Measurements from ENCODE around the gene TBC1D32.
"Not testable (repeated sequence)": the region's sequence is repeated elsewhere in the genome, so short reads cannot be mapped to it uniquely, and the experiment has no call there.

TBC1D32 gene

DNA sequence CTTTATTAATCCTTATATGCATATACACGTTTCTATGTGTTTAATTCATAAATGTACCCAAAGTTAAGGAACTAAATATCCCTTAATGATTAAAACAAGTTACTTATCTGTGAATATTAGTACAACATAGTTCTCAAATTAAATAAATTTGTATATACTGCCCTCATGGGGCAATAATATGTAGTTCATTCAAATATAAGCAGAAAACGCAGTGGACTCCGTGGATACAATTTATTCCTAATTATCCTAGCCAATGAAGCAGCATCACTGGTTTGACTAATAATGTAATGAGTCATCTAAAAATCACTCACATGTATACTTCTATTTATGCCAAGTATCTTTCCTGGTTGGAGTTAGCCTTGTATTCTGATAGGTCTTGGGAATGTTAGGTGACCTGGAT lies 111.6 kb downstream of the TBC1D32 start:
- DNase-seq, result no peak

DNA sequence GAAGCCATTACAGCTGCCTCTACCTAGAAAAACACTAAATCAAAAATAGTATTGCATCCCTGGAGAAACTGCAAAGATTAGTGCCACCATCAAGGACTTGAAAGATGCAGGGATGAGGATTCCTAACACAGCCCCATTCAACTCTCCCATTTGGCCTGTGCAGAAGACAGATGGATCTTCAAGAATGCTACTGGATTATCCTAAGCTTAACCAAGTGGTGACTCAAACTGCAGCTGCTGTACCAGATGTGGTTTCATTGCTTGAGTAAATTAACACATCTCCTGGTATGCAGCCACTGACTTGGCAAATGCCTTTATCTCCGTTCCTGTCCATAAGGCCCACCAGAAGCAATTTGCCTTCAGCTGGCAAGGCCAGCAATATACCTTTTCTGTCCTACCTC lies 117.4 kb downstream of the TBC1D32 start:
- no peak for DNase-seq

DNA sequence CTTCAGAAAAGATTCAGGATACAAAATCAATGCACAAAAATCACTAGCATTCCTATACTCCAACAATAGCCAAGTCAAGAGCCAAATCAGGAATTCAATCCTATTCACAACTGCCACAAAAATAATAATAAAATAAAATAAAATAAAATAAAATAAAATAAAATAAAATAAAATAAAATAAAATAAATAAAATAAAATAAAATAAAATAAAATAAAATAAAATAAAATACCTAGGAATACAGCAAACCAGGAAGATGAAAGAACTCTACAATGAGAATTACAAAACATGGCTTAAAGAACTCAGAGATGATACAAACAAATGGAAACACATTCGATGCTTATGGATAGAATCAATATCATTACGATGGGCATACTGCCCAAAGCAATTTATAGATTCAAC lies 120.9 kb downstream of the TBC1D32 start:
- DNase-seq, result not testable (repeated sequence)

DNA sequence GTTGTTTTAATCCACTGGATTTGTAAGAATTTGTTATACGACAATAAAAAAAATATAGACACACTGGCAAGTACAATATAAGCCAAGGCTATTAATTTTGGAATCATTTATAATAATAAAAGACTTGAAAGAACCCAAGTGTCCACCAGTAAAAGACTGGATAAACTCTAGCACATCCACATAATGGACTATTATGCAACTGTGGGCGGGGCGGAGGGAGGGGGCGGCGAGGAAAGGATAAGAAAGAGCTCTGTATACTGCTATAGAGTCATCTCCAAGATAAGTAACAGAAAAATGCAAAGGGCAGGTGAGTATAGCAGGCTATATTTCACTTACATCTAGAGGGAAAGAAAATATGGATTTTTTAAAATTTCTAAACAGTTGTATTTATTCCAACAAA lies 123.3 kb downstream of the TBC1D32 start:
- DNase-seq, result no peak

DNA sequence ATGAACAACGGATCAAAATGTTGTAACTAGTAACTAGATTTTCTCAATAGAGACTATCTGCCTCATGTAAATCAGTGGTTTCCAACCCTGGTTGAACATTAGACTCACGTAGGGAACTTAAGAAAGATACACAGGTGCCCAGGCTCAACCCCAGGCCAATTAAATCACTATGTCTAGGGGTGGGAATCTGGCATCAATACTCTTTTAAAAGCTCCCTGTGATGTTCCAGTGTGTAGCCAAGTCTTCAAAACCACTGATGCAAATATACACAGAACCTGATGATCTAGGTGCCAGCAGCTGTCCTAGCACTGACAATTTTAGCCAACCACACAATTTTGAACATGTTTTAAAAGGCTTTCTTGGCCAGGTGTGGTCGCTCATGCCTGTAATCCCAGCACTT lies 128.7 kb downstream of the TBC1D32 start:
- DNase-seq, result no peak

DNA sequence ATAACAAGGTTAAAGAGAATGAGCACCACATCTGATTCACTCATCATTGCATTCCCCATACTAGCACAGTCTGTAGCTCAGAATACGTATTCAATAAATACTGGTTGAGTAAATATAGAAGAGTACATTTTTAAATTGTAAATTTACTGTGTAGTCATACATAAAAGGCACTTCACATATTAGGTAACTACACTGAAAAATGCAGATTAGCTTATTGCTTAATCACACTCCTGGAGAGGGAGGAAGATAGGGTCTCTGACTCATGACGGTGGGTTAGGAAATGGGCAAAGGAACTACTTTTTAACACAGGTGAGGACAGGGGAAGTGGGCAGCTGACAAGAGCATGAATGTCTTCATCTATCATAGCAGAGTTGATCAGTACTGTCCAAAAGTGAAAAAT lies 133.2 kb downstream of the TBC1D32 start:
- DNase-seq, result no peak

DNA sequence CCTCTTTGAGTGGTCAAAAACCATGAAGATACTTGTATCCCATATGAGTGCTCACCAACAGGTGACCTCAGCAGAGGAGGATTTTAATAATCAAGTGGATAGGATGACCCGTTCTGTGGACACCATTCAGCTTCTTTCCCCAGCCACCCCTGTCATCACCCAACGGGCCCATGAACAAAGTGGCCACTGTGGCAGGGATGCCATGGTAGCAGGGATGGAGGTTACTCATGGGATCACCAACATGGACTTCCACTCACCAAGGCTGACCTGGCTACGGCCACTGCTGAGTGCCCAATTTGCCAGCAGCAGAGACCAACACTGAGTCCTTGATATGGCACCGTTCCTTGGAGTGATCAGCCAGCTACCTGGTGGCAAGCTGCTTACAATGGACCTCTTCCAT lies 138.2 kb downstream of the TBC1D32 start:
- not testable (repeated sequence) for DNase-seq

DNA sequence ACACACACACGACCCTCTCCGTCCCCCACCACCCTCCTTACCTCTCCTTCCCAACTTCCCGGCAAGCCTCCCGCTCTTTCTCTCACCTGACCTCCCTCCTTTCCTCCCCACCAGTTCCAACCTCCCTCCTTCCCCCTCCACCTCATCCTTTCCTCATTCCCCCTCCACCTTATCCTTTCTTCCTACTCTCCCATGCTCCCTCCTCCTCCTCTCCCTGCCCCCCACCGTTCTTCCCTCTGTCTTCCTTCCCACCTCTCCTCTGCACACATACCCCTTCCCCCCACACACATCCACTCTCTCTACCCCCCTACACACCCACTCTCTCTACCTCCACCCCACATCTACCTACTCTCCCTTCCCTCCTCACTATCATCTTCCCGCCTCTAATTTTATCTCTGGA lies 144.2 kb downstream of the TBC1D32 start:
- no peak for DNase-seq

DNA sequence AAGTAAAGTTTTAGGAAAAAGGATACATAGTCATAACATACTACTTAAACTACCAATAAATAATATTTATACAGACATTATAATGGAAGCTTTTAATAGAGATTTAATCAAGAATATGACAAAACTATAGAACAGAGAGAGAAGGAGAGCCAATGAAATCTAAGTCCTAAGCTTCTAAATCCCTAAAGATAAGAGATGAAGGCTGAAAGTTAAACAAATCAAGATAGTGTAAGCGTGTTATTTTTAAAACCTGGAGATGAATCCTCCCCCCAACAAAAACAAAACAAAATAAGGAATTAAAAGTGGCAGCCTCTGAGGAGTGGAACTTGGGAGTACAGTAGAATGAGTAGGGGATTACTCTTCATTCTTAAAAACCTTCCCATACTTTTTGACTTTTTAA lies 145.9 kb downstream of the TBC1D32 start:
- no peak for DNase-seq

DNA sequence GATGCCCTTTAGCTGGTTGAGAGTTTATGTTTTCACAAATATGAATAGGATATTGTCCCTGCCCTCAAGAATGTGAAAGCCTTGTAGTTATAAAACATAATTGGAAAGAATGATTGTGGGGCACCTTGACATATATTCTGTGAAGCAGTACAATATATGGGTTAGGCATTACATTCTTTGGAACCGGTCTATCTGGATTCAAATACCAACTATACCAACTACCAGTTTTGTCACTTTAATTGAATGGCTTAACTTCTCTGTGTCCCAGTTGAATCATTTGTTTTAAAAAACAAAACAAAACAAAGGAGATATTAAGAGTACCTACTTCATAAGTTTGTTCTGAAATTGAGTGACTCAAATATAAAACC lies 146.5 kb downstream of the TBC1D32 start:
- no peak for DNase-seq

DNA sequence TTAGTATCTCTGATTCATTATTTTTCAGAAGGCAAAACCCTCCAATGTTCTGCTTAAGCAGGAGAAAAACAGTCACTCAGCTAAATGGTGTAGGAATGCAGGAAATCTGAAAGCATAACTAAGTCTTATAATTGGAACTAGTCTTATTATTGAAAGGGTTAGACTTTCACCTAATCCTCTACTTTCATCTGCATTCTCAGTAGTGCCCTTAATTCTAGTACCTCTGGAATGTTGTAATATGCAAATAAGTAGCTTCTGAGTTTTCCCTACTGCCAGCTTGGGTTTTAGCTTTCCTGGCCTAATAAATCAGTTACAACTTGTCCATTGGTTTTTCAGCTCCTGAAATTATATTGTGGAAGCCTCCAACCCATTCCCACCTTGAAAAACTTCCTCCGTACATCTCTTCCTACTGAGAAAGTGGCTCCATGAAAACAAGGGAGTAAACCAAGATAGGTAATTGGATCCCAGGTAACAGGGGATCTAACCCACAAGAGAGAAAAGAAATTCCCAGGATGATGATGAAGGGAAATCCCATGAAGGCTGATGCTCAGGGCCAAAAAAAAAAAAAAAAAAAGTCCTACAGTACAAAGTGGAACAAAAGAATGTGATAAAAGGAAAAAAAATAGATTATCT lies 147.0 kb downstream of the TBC1D32 start:
- no peak for DNase-seq

DNA sequence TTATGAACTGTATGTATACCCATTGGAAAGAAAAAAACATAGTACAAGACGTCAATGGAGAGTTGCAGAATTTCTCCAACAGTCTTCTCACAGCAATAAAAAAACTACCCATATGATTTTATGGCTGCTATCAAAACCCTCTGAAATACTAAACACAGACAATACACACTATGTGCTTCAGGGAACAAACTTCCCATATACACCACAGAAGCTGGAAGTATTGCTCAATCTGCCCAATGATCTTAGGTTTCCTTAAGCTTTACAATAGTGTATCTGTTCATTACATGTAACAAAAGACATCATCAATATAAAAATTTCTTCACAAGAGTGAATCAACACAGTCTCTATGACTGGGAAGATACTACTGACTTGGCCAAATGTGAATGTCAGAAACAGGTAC lies 150.5 kb downstream of the TBC1D32 start:
- DNase-seq, result no peak

DNA sequence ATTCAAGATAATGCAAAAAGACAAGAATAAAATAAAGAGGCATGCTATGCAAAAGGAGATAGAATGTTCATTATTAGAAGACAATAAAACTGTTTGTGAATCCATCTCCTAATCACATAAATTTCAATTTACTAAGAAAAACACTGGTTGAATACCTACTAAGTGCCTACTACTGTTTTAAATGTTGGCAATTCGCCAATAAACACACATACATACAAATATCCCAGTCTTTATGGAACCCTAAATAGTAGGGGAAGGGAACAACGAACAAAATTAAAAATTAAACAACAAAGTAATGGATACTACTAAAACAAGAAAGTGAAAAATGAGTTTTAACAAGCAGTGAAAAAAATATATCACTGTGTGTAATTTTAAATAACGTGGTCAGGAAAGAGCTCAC lies 158.5 kb downstream of the TBC1D32 start:
- no peak for DNase-seq

DNA sequence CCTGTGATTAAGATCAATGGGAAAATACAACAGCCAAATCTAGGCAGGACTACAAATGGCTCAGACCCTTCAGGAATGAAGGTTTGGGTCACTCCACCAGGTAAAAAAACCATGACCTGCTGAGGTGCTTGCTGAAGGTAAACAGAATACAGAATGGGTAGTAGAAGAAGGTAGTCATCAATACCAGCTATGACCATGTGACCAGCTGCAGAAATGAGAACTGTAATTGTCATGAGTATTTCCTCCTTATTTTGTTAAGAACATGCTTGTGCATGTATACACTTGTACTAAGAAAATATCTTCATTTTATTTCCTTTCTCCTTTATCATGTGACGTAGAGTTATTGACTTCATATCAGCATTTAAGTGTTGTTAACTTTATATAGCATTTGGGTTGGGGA lies 161.8 kb downstream of the TBC1D32 start:
- DNase-seq, result not testable (repeated sequence)

DNA sequence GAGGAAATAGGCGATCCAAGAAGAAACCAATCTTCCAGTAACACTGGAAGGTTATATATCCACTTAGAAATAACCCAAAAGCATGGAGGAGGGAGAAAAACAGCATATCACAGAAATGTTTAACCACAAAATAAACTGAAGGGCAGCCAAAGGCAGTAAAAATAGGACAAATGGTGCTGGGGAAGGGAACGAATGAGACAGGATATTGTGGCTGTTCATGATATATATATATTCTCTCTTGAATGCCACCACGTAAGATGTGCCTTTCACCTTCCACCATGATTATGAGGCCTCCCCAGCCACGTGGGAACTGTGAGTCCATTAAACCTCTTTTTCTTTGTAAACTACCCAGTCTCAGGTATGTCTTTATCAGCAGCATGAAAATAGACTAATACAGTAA lies 162.4 kb downstream of the TBC1D32 start:
- no peak for DNase-seq

DNA sequence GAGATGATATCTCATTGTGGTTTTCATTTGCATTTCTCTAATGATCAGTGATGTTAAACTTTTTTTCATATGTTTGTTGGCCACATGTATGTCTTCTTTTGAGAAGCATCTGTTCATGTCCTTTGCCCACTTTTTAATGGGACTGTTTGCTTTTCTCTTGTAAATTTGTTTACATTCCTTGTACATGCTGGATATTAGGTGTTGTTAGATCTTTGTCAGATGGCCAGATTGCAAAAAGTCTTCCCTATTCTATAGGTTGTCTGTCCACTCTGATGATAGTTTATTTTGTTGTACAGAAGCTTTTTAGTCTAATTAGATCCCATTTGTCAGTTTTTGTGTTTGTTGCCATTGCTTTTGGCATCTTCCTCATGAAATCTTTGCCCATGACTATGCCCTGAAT lies 172.4 kb downstream of the TBC1D32 start:
- no peak for DNase-seq

DNA sequence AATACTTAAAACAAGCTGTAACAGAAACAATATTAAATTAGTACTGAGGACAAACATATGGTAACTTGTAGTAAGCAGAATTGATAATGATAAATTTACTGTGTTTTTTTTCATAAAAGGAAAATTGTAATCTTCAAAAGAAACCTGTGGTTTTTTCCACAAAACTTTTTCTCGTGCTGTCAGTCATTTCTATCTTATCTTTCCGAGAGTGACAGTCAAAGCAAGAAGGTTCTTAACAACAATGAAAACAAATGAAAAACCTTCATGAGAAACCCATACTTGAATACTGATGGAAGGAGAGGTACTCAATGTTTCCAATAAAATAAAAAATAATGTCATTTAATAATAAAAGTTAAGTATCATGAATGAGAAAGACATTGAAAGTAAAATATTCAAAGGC lies 174.0 kb downstream of the TBC1D32 start:
- DNase-seq, result no peak

DNA sequence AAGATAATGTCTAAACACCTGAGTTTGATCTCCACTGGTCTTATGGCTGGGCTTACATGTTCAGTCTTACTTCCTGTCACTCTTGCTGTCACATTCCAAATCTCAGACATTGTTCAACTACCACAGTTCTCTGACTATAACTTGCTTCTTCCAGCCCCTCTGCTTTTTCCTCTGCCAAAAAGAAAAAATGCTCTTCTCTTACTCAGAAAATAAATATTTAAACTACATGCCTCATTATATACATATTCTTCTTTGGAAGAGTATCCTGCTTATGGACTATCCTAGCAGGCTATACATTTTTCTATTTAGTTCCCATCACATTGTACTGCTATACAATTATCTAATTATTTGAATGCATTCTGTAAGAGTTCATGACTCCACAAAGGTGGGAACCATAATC lies 175.4 kb downstream of the TBC1D32 start:
- DNase-seq, result no peak

DNA sequence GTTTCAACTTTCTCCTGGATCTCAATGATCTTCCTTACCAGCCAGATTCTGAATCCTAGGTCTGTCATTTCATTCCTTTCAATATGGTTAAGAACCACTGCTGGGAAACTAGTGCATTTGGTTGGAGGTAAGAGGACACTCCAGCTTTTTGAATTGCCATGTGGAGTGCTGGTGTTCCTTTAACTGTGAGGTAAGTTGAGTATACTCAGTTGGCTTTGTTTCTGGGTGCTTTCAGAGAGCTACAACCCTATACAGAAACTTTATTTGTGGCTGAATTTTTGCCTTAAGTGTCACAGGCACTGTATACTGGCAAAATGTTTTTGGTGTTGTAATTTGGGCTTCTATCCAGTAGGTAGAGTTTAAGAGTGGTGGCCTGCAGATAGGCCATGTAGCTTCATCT lies 175.8 kb downstream of the TBC1D32 start:
- no peak for DNase-seq

DNA sequence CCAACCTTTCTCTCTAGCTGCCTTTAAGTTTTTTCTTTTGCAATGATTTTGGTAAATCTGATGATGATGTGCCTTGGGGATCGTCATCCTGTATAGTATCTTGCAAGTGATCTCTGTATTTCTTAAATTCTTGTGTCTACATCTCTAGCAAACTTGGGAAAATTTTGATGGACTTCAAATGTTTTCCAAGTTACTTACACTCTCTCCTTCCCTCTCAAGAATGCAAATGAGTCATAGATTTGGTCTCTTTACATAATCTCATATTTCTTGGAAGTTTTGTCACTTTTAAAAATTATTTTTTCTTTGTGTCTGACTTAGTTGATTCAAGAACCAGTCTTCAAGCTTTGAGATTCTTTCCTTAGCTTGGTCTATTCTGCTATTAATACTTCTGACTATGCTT lies 176.4 kb downstream of the TBC1D32 start:
- no peak for DNase-seq

DNA sequence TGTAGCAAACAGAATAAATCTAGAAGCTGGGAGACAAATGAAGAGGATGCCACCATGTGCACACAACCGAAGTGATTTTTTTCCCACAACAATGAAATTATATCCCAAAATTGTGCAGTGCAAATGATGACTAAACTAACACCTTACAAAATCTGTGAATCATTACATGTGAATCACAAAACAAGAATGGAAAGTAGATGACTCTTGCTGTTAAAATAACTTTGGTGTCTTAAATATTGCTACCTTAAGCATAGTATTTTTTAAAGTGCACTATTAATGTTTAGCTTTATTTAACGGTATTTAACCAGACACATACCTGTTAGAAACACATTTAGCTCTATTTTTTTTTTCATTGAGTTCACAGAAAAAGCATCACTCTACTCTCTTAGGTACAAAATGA lies 190.8 kb downstream of the TBC1D32 start:
- no peak for DNase-seq

DNA sequence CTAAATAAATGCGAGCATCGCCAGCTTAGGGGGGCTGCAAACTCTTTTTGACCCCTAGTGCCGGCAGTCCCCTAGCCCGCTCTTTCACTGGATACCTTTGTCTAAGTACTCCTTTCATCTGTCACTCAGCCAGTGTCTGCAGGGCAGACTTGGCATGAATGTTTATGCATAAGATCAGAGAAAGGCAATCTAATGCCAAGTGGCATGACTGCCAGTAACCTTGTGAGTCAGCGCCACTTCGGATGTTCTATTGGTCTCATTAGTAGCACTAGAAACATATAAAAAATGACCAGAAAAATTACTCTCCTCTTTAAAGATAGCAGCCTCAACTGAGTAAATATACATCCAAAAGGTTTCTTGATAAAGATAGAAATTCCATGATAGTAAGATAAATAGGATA lies 192.2 kb downstream of the TBC1D32 start:
- no peak for DNase-seq

DNA sequence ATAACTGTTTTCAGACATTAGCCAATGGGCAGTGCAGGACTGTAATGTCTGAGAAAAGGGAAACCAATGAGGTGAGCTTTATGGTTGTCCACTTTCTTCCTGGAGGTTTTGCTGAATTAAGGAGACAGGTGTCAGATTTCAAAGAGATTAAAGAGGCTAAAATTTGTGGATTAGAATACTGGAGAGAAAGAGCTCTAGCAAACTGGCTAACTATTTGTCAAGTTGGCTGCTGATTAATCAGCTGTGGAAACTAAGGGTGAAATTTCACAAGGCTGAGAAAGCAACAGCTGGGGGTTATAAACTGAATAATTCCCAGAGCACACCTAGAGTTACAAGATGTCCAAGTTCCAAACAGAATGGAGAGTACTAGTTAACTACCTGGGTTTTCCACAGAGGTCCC lies 198.9 kb downstream of the TBC1D32 start:
- no peak for DNase-seq

DNA sequence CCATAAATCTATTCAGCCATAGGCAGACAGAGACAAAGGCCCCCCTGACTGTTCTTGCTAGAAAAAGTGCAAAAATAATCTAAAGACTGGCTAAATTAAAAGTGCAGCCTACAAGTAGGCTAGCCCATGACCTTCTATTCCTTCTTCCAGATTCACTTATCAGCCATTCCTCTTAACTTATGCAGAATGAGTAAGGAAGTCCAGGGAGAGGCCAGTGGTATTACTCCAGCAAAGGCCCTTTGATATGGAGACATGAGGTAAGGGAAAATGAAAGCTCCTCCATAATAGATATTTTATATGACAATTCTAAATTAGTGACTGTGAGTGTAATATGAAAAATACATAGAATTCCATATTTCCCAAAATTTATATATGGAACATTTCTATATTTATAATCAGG lies 199.4 kb downstream of the TBC1D32 start:
- DNase-seq, result no peak

DNA sequence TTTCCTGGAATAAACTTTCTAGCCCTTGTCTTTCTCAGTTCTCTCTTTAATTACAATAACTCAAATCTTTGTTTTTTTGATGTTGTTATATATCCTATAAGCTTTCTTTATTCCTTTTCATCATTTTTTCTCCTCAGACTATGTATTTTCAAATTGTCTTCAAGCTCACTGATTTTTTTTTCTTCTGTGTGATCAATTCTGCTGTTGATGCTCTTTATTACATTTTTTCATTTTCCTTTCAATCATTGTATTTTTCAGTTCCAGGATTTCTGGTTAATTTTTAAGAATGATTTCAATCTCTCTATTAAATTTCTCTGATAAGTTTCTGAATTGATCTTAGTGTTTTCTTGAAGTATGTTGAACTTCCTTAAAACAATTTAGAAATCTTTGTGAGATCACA lies 209.7 kb downstream of the TBC1D32 start:
- no peak for DNase-seq

DNA sequence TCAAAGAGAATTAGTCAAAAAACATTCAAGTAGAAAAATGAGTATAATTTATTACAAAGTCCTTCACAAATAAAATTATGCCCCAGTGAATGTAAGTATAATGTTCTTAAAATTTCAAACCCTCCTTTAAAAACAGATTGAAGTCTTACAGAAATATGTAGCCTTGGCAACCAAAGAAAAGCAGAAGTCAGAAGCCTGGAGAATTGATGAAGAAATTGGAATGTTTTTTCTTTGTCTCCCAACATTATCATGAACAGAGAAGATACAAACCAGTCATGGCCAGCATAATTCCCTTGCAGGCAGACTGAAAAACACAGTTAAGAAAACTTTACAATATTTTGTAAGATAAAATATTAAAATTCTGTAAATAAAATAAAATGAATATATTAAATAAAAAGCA lies 221.9 kb downstream of the TBC1D32 start:
- no peak for DNase-seq

All from SHP77 treated with DMSO at 0.1 percent for 48 hours (cell line).